GM18526 (cell line): ENCODE measurements around the gene BLOC1S3.

Experiments used
- POLR2A ChIP-seq: IDR thresholded peaks from 3 replicates; pipeline ENCODE4 v1.6.1; 2011; ENCODE audit not compliant: insufficient read length; ENCODE audit errors: extremely low read depth

The BLOC1S3 gene

GRCh38 chr19:45217957-45218334 lies 39.4 kb downstream of the BLOC1S3 start:
- no peak for TF ChIP-seq POLR2A

GRCh38 chr19:45218426-45218825 lies 39.8 kb downstream of the BLOC1S3 start:
- TF ChIP-seq POLR2A = no peak

- TF ChIP-seq POLR2A = no peak
Measured at GRCh38 chr19:45218911-45219743, 40.5 kb downstream of the BLOC1S3 start.

- no peak for TF ChIP-seq POLR2A
Measured at GRCh38 chr19:45222724-45223123, 44.1 kb downstream of the BLOC1S3 start.

GRCh38 chr19:45223879-45224278 lies 45.3 kb downstream of the BLOC1S3 start:
- no peak for TF ChIP-seq POLR2A

- no peak for TF ChIP-seq POLR2A
Measured at GRCh38 chr19:45224645-45225044, 46.1 kb downstream of the BLOC1S3 start.
